Spleen (tissue), 13 donors: ENCODE measurements around the gene SCGB1D2. TPM values are rescaled to one million over a fixed set of nuclear protein-coding genes. Genes with fewer than 3 reads are reported as not detected.
"Not testable (repeated sequence)": the region's sequence is repeated elsewhere in the genome, so short reads cannot be mapped to it uniquely, and the experiment has no call there.

Experiments
- DNase-seq: peaks from one replicate; pipeline ENCODE4 v3.0.0-alpha.2; 2020
- H3K27ac ChIP-seq, 8 donors: fragments of 200-600 bp; sonication (generic) in 7 of 8; 1 replicate in 4 of 8; 2 replicates in 4 of 8; pipeline versions ENCODE4 v1.5.0 to v1.8.0; 2016 to 2021; ENCODE audit warnings: inconsistent platforms in 4 of 8, mild to moderate bottlenecking in 4 of 8, moderate library complexity in 1 of 8
- H3K27me3 ChIP-seq, 7 donors: fragments of 200-600 bp; sonication (generic) in 6 of 7; replicated peaks in 1 of 7; 1 replicate in 4 of 7; 2 replicates in 3 of 7; pipeline versions ENCODE4 v1.5.0 to v1.8.0; 2016 to 2021; ENCODE audit warnings: inconsistent platforms in 3 of 7, mild to moderate bottlenecking in 1 of 7
- H3K36me3 ChIP-seq, 6 donors: fragments of 200-600 bp; sonication (generic) in 5 of 6; 1 replicate in 4 of 6; 2 replicates in 2 of 6; pipeline versions ENCODE4 v1.5.0 to v1.8.0; 2016 to 2021; ENCODE audit warnings: inconsistent platforms in 2 of 6
- H3K4me1 ChIP-seq, 6 donors: fragments of 200-600 bp; sonication (generic) in 5 of 6; 1 replicate in 3 of 6; 2 replicates in 3 of 6; pipeline versions ENCODE4 v1.5.0 to v1.8.0; 2016 to 2021; ENCODE audit warnings: inconsistent platforms in 3 of 6
- H3K4me3 ChIP-seq, 8 donors: fragments of 200-600 bp; sonication (generic) in 7 of 8; 1 replicate in 4 of 8; 2 replicates in 4 of 8; pipeline versions ENCODE4 v1.5.0 to v1.8.0; 2016 to 2021; ENCODE audit warnings: inconsistent platforms in 4 of 8, mild to moderate bottlenecking in 4 of 8, moderate library complexity in 2 of 8
- H3K9me3 ChIP-seq, 8 donors: fragments of 200-600 bp; sonication (generic) in 7 of 8; 1 replicate in 4 of 8; 2 replicates in 4 of 8; pipeline versions ENCODE4 v1.5.0 to v1.8.0; 2016 to 2021; ENCODE audit warnings: inconsistent platforms in 4 of 8
- CTCF ChIP-seq, 11 experiments: fragments of 200-600 bp in 7 of 11; fragments of 450-650 bp in 4 of 11; sonication (generic) in 4 of 11; IDR thresholded peaks in 8 of 11; conservative IDR thresholded peaks in 3 of 11; 1 replicate in 7 of 11; 2 replicates in 4 of 11; pipeline versions ENCODE4 v1.4.0 to v1.8.0; 2016 to 2021; ENCODE audit warnings: antibody characterized with exemption in 11 of 11, inconsistent platforms in 4 of 11, mild to moderate bottlenecking in 1 of 11
- POLR2A ChIP-seq, 3 donors: fragments of 450-650 bp; IDR thresholded peaks; one replicate each; pipeline ENCODE4 v1.5.1; 2017; ENCODE audit warnings: antibody characterized with exemption in 3 of 3, mild to moderate bottlenecking in 1 of 3
- POLR2AphosphoS5 ChIP-seq, 3 donors: sonication (generic); formaldehyde crosslinking; IDR thresholded peaks; one replicate each; pipeline ENCODE4 v1.5.1; 2017; ENCODE audit warnings: antibody characterized with exemption in 3 of 3
- WGBS, 5 donors: extraction: QIAGEN DNeasy Blood & Tissue Kit in 3 of 5; methylation state at CpG; one replicate each; pipeline versions ENCODE4 v1.1.5 to v1.1.7; 2013 to 2018; 5-methylcytosine and 5-hydroxymethylcytosine counted together
- intact Hi-C: fragments of 100-400 bp; cut with DNase I; formaldehyde crosslinking; loops from one replicate; pipeline ENCODE4 v1.15.0; 2023; ENCODE audit warnings: low total_unique reads
- long read RNA-seq, 2 donors: transcript quantifications; one replicate each; lab custom pipeline, GENCODE V29; 2026
- polyA plus RNA-seq, 3 donors: library from polyadenylated mRNA; stranded (reverse); fragments of 200-250 nt; gene quantifications; one replicate each; pipeline ENCODE4 v1.2.1, GENCODE V29; 2013
- total RNA-seq, 7 donors: library from RNA; depleted of rRNA in 3 of 7; stranded (reverse); fragments of >200 nt in 3 of 7; fragmentation: NEBNext Ultra II Directional in 4 of 7; extraction: Animal tissue kit (Norgen Biotek cat#: 25700) in 4 of 7; gene quantifications; one replicate each; pipeline versions ENCODE4 v1.1.0 to v1.2.1, GENCODE V29; 2016 to 2021
- donor health status: healthy with polysubstance abuse.
- donor health status: DM: no; HTN: no; CAD: no; lungs with moderate emphysema.
- donor health status: DM: no; HTN: no; CAD: no.
- donor health status: Bipolar disorder and iron deficiency.
- donor health status: healthy.
- donor health status: DM: no; HTN: no; CAD: no.
- donor health status: DM: yes; HTN: yes; CAD: no.

The SCGB1D2 gene
- total RNA-seq (not detected), polyA plus RNA-seq (not detected)
- long read RNA-seq, donor 1: 0 reads
- long read RNA-seq, donor 2: 0 reads

GRCh38 chr11:62242021-62242420 lies at the start of gene SCGB1D2:
Gene SCGB1D2 (plus strand): TSS chr11:62242239. CDS start chr11:62242308, 69 bp downstream.
- DNase-seq: no peak
- intact Hi-C loops: no loop called here
- Histone ChIP-seq H3K27ac (no peak within 1 kb of the TSS), H3K36me3 (no peaks in the 10 kb centered on the region), H3K4me3 (no peak within 1 kb of the TSS), H3K27me3 (peaks cover 0 to 52% (median 3%) of the 10 kb centered on the region in 7 donors), H3K4me1 (no peaks in the 10 kb centered on the region), H3K9me3 (no peaks in the 10 kb centered on the region)
- TF ChIP-seq CTCF (IDR thresholded peaks at IDR 0.05 in 8 of 11, conservative IDR thresholded peaks at IDR 0.05 in 3 of 11) (no peak), POLR2AphosphoS5 (IDR thresholded peaks at IDR 0.05) (no peak), POLR2A (IDR thresholded peaks at IDR 0.05) (no peak)
- WGBS, 5 donors: 18 to 42% (median 23%) methylated on average over 1 to 3 of the region's 3 CpGs

GRCh38 chr11:62193952-62194351 lies 48.1 kb upstream of the SCGB1D2 start:
- 51 to 70% (median 66%) methylated on average over 4 of the region's 4 CpGs for WGBS, 5 donors
- no peak overlapping the region for H3K27ac ChIP-seq
- no peaks in the 10 kb centered on the region for H3K36me3 ChIP-seq
- H3K4me1 ChIP-seq: no peaks in the 10 kb centered on the region
- no peak for DNase-seq
- no peaks in the 10 kb centered on the region for H3K9me3 ChIP-seq
- intact Hi-C loops: no loop called here
- H3K4me3 ChIP-seq: no peak overlapping the region
- TF ChIP-seq CTCF (IDR thresholded peaks at IDR 0.05 in 8 of 11, conservative IDR thresholded peaks at IDR 0.05 in 3 of 11) (no peak), POLR2A (IDR thresholded peaks at IDR 0.05) (no peak), POLR2AphosphoS5 (IDR thresholded peaks at IDR 0.05) (no peak)
- peaks cover 0 to 62% (median 6%) of the 10 kb centered on the region in 7 donors for H3K27me3 ChIP-seq

DNA sequence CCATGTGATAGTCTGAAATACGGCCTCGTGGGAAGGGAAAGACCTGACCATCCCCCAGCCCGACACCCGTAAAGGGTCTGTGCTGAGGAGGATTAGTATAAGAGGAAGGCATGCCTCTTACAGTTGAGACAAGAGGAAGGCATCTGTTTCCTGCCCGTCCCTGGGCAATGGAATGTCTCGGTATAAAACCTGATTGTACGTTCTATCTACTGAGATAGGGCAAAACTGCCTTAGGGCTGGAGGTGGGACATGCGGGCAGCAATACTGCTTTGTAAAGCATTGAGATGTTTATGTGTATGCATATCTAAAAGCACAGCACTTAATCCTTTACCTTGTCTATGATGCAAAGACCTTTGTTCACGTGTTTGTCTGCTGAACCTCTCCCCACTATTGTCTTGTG lies 47.0 kb upstream of the SCGB1D2 start:
- H3K36me3 ChIP-seq, H3K27ac ChIP-seq, H3K4me3 ChIP-seq, H3K4me1 ChIP-seq, intact Hi-C loops, DNase-seq, H3K9me3 ChIP-seq: not testable (repeated sequence)
- H3K27me3 ChIP-seq: peaks cover 0 to 52% (median under 1%) of the 10 kb centered on the region in 7 donors
- WGBS, 5 donors: 7 to 80% (median 14%) methylated on average over 1 to 5 of the region's 9 CpGs

DNA sequence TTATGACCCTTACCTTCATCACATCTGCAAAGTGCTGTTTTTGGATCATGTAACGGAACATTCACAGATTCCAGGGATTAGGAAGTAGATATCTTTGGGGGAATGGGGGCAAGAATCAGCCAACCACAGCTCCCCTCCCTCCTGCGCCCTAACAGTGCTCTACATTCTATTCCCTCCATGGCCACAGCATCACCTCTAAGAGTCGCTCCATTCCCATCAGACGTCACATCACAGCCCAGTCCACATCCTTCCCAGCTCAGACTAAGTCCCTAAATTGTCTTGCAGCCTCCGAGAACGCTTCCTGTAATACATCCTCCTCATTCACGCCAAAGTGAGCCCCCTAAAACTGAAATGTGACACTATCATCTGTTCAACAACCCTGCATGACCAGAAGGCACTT lies 46.1 kb upstream of the SCGB1D2 start:
- peaks cover 0 to 42% (median 0%) of the 10 kb centered on the region in 7 donors for H3K27me3 ChIP-seq
- intact Hi-C loops: no loop called here
- no peaks in the 10 kb centered on the region for H3K9me3 ChIP-seq
- DNase-seq: no peak
- no peaks in the 10 kb centered on the region for H3K4me1 ChIP-seq
- TF ChIP-seq CTCF (IDR thresholded peaks at IDR 0.05 in 8 of 11, conservative IDR thresholded peaks at IDR 0.05 in 3 of 11): no peak
- TF ChIP-seq POLR2A (IDR thresholded peaks at IDR 0.05): no peak
- TF ChIP-seq POLR2AphosphoS5 (IDR thresholded peaks at IDR 0.05): no peak
- 55 to 66% (median 64%) methylated on average over 7 of the region's 7 CpGs for WGBS, 5 donors
- H3K27ac ChIP-seq: no peak overlapping the region
- no peaks in the 10 kb centered on the region for H3K36me3 ChIP-seq
- no peak overlapping the region for H3K4me3 ChIP-seq

GRCh38 chr11:62197400-62197799 lies 44.6 kb upstream of the SCGB1D2 start:
- H3K9me3 ChIP-seq, H3K4me1 ChIP-seq, H3K4me3 ChIP-seq, DNase-seq, H3K27ac ChIP-seq, intact Hi-C loops, H3K36me3 ChIP-seq: not testable (repeated sequence)
- 64 to 100% (median 93%) methylated on average over 2 of the region's 2 CpGs for WGBS, 5 donors
- H3K27me3 ChIP-seq: peaks cover 0 to 41% (median 0%) of the 10 kb centered on the region in 7 donors
